Measurements from ENCODE around the gene POLE3.

- TF ChIP-seq CTCF (IDR thresholded peaks at IDR 0.05; ENCODE audit: low read length): no peak
- TF ChIP-seq EZH2 (optimal IDR thresholded peaks at IDR 0.05; ENCODE audit: low read depth, low read length): no peak
Observed at GRCh38 chr9:113369855-113370140, 40.7 kb downstream of the POLE3 start.

All from MM.1S (cell line).